Smooth muscle cell (in vitro differentiated cells): ENCODE results near the gene CADM1. TPM values are rescaled to one million over a fixed set of nuclear protein-coding genes. Genes with fewer than 3 reads are reported as not detected.
A peak's percentile ranks its signal among the peaks of the same experiment; 100 is the strongest.

ENCODE experiments used
- DNase-seq: peaks from one replicate; lab custom pipeline; 2025; ENCODE audit not compliant: unreplicated experiment; lab: John Stamatoyannopoulos, UW
- H2AFZ ChIP-seq: fragments of 200-600 bp; sonication (generic); 2 replicates; pipeline ENCODE4 v1.6.0; 2016; ENCODE audit warnings: antibody characterized with exemption, low read depth, mild to moderate bottlenecking
- H3F3A ChIP-seq: fragments of 200-600 bp; sonication (generic); 2 replicates; pipeline ENCODE4 v1.6.0; 2017; ENCODE audit warnings: antibody characterized with exemption, low read depth
- H3K27ac ChIP-seq: fragments of 200-600 bp; sonication (generic); 2 replicates; pipeline ENCODE4 v1.5.1; 2016; ENCODE audit warnings: low read depth, mild to moderate bottlenecking
- H3K27me3 ChIP-seq: fragments of 200-600 bp; sonication (generic); 2 replicates; pipeline ENCODE4 v1.6.1; 2016; ENCODE audit warnings: low read depth, mild to moderate bottlenecking
- H3K36me3 ChIP-seq: fragments of 200-600 bp; sonication (generic); 2 replicates; pipeline ENCODE4 v1.5.1; 2016; ENCODE audit warnings: low read depth
- H3K4me1 ChIP-seq: fragments of 200-600 bp; sonication (generic); 2 replicates; pipeline ENCODE4 v1.5.1; 2016; ENCODE audit warnings: low read depth
- H3K4me2 ChIP-seq: fragments of 200-600 bp; sonication (generic); 2 replicates; pipeline ENCODE4 v1.6.0; 2016; ENCODE audit warnings: mild to moderate bottlenecking
- H3K4me3 ChIP-seq: fragments of 200-600 bp; sonication (generic); 2 replicates; pipeline ENCODE4 v1.5.1; 2016; ENCODE audit warnings: mild to moderate bottlenecking
- H3K79me2 ChIP-seq: fragments of 200-600 bp; sonication (generic); 2 replicates; pipeline ENCODE4 v1.6.0; 2016; ENCODE audit warnings: low read depth, mild to moderate bottlenecking
- H3K9ac ChIP-seq: fragments of 200-600 bp; sonication (generic); 2 replicates; pipeline ENCODE4 v1.6.0; 2016; ENCODE audit warnings: low read depth
- H3K9me3 ChIP-seq: fragments of 200-600 bp; sonication (generic); replicated peaks from 2 replicates; pipeline ENCODE4 v1.5.1; 2016; ENCODE audit warnings: low read depth
- H4K20me1 ChIP-seq: fragments of 200-600 bp; sonication (generic); 2 replicates; pipeline ENCODE4 v1.6.0; 2016; ENCODE audit warnings: low read depth
- WGBS: methylation state at CpG from one replicate; pipeline ENCODE4 v1.1.7; 2016; ENCODE audit warnings: low lambda C conversion rate; 5-methylcytosine and 5-hydroxymethylcytosine counted together
- polyA plus RNA-seq: library from polyadenylated mRNA; unstranded; fragments of >200 nt; fragmentation: Nextera tagmentation; extraction: Ambion mirVana; gene quantifications from 2 replicates; pipeline ENCODE4 v1.2.1, GENCODE V29; 2016
- total RNA-seq: library from RNA; depleted of rRNA; stranded (reverse); fragments of >200 nt; gene quantifications from 2 replicates; pipeline ENCODE4 v1.2.3, GENCODE V29; 2014
- TF ChIP-seq, protein P1 (sequence below): fragments of 200-600 bp; sonication (generic); IDR thresholded peaks from 2 replicates; pipeline ENCODE4 v1.5.1; 2017; ENCODE audit warnings: borderline replicate concordance, mild to moderate bottlenecking, antibody characterized with exemption; ENCODE audit not compliant: insufficient read depth, poor library complexity, severe bottlenecking

The CADM1 gene
- total and polyA plus RNA-seq, 2 experiments from 2014 or later: 158 to 167 TPM

- no peak overlapping the region for H3K4me3 ChIP-seq
- 95% methylated on average over 4 of the region's 4 CpGs for WGBS
Measured at GRCh38 chr11:115234794-115235193, 269.4 kb downstream of the CADM1 start.

DNA sequence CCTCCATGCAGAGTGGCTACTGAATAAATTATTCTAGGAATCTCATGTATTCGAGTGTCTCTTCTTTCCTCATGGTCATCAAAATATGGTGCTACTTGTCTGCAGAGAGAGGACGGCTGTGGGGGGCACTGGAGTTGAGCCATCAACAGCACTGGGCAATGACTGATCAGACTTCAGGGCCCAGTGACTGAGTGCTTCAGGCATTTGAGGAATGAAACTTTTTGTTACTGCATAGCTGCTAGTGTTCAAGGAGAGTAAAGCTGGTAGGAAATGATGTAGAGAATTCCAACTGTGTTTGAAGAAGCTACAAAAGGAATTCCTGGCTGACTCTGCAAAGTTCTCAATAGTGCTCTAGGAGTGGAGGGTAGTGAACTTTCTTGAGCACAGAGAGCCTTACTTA lies 277.7 kb downstream of the CADM1 start:
- WGBS: 31% methylated on average over 2 of the region's 2 CpGs
- Histone ChIP-seq H3K9ac (no peak overlapping the region), H3K27me3 (no peaks in the 10 kb centered on the region), H3K4me1 (peaks cover 21% of the 10 kb centered on the region), H3K4me3 (no peak overlapping the region), H3K27ac (peak overlapping the region; percentile 42), H2AFZ (no peak overlapping the region), H3K4me2 (peak overlapping the region; percentile 50), H3F3A (no peaks in the 10 kb centered on the region), H3K9me3 (no peaks in the 10 kb centered on the region), H3K36me3 (no peaks in the 10 kb centered on the region), H3K79me2 (no peaks in the 10 kb centered on the region), H4K20me1 (no peaks in the 10 kb centered on the region)
- TF ChIP-seq, protein P1, sequence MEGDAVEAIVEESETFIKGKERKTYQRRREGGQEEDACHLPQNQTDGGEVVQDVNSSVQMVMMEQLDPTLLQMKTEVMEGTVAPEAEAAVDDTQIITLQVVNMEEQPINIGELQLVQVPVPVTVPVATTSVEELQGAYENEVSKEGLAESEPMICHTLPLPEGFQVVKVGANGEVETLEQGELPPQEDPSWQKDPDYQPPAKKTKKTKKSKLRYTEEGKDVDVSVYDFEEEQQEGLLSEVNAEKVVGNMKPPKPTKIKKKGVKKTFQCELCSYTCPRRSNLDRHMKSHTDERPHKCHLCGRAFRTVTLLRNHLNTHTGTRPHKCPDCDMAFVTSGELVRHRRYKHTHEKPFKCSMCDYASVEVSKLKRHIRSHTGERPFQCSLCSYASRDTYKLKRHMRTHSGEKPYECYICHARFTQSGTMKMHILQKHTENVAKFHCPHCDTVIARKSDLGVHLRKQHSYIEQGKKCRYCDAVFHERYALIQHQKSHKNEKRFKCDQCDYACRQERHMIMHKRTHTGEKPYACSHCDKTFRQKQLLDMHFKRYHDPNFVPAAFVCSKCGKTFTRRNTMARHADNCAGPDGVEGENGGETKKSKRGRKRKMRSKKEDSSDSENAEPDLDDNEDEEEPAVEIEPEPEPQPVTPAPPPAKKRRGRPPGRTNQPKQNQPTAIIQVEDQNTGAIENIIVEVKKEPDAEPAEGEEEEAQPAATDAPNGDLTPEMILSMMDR: no peak
- DNase-seq: no peak

More at GRCh38 chr11:115234794-115235193, 269.4 kb downstream of the CADM1 start:
- no peak overlapping the region for H2AFZ ChIP-seq
- H3K27me3 ChIP-seq: no peaks in the 10 kb centered on the region
- H3K9ac ChIP-seq: no peak overlapping the region
- H3K27ac ChIP-seq: no peak overlapping the region
- H3K9me3 ChIP-seq: no peaks in the 10 kb centered on the region
- no peaks in the 10 kb centered on the region for H3K36me3 ChIP-seq
- H3K4me1 ChIP-seq: no peaks in the 10 kb centered on the region
- no peak for DNase-seq
- no peaks in the 10 kb centered on the region for H4K20me1 ChIP-seq
- H3F3A ChIP-seq: no peaks in the 10 kb centered on the region
- no peak overlapping the region for H3K4me2 ChIP-seq
- TF ChIP-seq, protein P1: no peak
- no peaks in the 10 kb centered on the region for H3K79me2 ChIP-seq

GRCh38 chr11:115224551-115224950 lies 279.7 kb downstream of the CADM1 start:
- Histone ChIP-seq H3K27ac (no peak overlapping the region), H3F3A (no peaks in the 10 kb centered on the region), H2AFZ (no peak overlapping the region), H3K4me3 (no peak overlapping the region), H3K79me2 (no peaks in the 10 kb centered on the region), H3K4me1 (peaks cover 21% of the 10 kb centered on the region), H3K4me2 (no peak overlapping the region), H4K20me1 (no peaks in the 10 kb centered on the region), H3K9me3 (no peaks in the 10 kb centered on the region), H3K27me3 (no peaks in the 10 kb centered on the region), H3K9ac (no peak overlapping the region), H3K36me3 (no peaks in the 10 kb centered on the region)
- TF ChIP-seq, protein P1: no peak
- no peak for DNase-seq
- WGBS: 89% methylated on average over 4 of the region's 4 CpGs

- H3K27ac ChIP-seq: peak overlapping the region; percentile 84
- H3K9ac ChIP-seq: peak overlapping the region; percentile 69
Measured at GRCh38 chr11:115222863-115223530, 281.2 kb downstream of the CADM1 start.

More at GRCh38 chr11:115222863-115223530, 281.2 kb downstream of the CADM1 start:
- Histone ChIP-seq H3K4me3 (no peak overlapping the region), H2AFZ (no peak overlapping the region), H3F3A (no peaks in the 10 kb centered on the region), H3K4me2 (no peak overlapping the region), H3K4me1 (peaks cover 21% of the 10 kb centered on the region), H3K79me2 (no peaks in the 10 kb centered on the region), H3K36me3 (no peaks in the 10 kb centered on the region), H4K20me1 (no peaks in the 10 kb centered on the region), H3K27me3 (no peaks in the 10 kb centered on the region), H3K9me3 (no peaks in the 10 kb centered on the region)
- WGBS: 99% methylated on average over 5 of the region's 5 CpGs
- no peak for DNase-seq
- TF ChIP-seq, protein P1: no peak
